ENCODE results near the gene OPCML.

OPCML gene

DNA sequence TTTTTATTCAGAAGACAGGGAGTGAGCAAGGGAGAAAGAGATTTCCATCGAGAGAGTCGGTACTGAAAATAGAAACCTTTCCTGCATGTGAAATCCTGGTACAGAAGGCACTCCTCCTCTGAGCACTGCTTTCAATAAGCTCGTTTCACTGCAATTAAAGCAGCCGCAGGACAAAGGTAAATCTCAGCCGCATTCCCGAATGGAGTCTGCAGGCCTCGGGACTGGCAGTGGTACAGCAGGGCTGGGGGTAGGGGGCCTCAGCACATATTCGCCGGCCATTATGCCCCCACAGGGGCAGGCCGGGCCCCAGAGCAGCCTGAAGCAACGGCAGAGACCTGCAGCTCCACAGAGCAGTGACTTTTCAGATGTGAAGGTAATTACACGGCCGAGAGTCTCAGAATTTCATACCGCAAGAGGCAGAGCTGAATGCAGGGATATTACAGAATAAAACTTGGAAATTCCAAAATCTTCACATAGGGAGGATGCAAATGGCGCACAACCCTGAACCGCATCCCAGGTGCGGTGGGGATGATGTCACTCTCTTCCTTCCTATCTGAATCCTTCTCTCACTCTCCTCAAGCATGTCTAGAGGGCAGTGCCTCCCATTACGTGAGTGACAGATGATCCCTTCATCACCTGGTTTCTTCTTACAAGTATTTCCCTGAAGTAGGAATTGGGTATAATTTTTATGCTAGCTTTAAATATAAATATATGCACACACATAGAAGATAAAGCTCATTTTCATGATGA lies 622.1 kb downstream of the OPCML start:
- no peak for DNase-seq (ENCODE audit: low read depth, low spot score)
- CTCF ChIA-PET, result no interaction called here
- POLR2A ChIA-PET, result no interaction called here
- no peak overlapping the region for H3K4me3 ChIP-seq (ENCODE audit: low read depth, low read length)
- TF ChIP-seq, protein P1, sequence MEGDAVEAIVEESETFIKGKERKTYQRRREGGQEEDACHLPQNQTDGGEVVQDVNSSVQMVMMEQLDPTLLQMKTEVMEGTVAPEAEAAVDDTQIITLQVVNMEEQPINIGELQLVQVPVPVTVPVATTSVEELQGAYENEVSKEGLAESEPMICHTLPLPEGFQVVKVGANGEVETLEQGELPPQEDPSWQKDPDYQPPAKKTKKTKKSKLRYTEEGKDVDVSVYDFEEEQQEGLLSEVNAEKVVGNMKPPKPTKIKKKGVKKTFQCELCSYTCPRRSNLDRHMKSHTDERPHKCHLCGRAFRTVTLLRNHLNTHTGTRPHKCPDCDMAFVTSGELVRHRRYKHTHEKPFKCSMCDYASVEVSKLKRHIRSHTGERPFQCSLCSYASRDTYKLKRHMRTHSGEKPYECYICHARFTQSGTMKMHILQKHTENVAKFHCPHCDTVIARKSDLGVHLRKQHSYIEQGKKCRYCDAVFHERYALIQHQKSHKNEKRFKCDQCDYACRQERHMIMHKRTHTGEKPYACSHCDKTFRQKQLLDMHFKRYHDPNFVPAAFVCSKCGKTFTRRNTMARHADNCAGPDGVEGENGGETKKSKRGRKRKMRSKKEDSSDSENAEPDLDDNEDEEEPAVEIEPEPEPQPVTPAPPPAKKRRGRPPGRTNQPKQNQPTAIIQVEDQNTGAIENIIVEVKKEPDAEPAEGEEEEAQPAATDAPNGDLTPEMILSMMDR (IDR thresholded peaks at IDR 0.05; ENCODE audit: insufficient read depth, low read length, missing control alignments), result no peak

DNA sequence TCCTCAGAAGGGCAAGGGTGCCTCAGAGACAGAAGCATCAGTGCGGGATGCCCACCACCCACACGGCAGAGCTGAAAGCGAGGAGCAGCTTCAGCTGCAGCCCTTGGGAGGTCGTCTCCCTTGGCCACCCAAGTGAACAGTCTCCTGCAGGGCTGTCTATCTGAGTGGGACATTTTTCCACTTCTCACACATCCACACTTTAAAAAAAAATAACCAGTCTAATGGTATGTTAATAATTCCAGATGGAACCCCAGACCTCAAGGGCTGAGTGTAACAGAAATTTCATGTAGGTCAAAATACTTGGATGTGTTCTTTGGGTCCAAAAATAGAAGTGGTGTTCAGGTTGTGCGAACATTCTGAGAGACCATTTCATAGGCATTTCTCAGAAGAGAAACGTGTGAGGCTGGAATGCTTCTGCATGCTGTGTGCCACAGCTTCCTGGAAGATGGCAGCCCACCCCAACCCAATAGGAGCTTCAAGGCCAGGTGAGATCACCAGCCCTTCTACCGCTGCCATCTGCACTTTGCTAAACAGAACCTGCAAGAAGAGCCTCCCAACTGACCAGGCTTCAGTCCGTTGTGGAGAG lies 623.2 kb downstream of the OPCML start:
- no peak for DNase-seq (ENCODE audit: low read depth, low spot score)
- POLR2A ChIA-PET, result no interaction called here
- TF ChIP-seq, protein P1 (IDR thresholded peaks at IDR 0.05; ENCODE audit: insufficient read depth, low read length, missing control alignments), result no peak
- CTCF ChIA-PET, result no interaction called here
- H3K4me3 ChIP-seq (ENCODE audit: low read depth, low read length), result no peak overlapping the region

DNA sequence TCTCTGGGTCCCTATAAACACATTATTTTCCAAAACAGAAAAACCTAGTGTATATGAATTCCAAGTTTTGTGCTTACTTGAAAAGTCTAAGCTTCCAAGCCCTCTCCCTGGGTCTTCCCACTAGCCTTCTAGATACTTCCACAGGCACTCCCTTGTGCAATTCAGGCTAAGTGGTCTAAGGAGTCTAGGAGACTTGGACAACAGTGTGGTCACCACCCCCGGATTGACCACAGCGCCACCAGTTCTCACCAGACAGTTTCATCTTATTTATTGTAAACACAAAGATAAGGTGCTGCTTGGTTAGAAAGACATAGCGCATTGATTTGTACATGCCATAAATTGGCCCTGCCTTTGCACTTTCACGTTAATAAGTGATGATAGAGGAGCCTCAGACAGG lies 623.9 kb downstream of the OPCML start:
- no peak overlapping the region for H3K4me3 ChIP-seq (ENCODE audit: low read depth, low read length)
- POLR2A ChIA-PET, result no interaction called here
- no peak for DNase-seq (ENCODE audit: low read depth, low spot score)
- TF ChIP-seq, protein P1 (IDR thresholded peaks at IDR 0.05; ENCODE audit: insufficient read depth, low read length, missing control alignments), result no peak
- CTCF ChIA-PET, result no interaction called here

DNA sequence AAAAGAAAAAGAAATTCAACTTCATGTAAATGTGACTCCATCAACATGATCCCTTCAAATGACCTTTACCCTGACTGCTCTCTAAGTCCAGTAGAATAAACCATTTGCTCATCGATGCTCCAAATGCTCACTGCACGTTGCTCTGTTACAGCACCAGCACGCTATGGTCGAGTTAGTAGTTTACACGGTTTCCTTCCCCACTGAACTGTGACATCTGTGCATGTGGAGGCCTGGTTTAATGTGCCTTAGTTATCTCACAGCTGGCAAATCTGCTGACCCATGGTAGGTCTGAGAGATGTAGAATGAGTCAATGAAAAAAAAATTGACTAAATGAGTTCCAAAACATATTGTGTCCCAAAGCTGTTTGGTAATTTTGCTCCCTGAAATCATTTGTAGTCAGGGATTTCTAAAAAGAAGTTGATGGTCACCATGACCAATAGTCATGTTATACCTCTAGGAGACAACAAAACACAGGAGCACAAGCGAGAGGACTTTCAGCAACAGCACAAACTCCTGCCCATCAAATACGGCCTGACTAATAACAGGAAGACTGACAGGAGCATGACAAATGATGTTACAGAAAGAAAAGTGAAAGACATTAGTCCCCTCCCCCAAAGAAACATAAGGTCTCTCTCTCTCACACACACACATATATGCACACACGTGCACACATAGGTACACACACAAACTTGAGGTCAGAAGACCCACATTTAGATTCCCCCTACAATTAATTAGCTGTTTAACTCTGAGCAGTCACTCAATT lies 624.5 kb downstream of the OPCML start:
- POLR2A ChIA-PET, result no interaction called here
- TF ChIP-seq, protein P1 (IDR thresholded peaks at IDR 0.05; ENCODE audit: insufficient read depth, low read length, missing control alignments), result no peak
- DNase-seq (ENCODE audit: low read depth, low spot score), result no peak
- H3K4me3 ChIP-seq (ENCODE audit: low read depth, low read length), result no peak overlapping the region
- CTCF ChIA-PET, result no interaction called here

DNA sequence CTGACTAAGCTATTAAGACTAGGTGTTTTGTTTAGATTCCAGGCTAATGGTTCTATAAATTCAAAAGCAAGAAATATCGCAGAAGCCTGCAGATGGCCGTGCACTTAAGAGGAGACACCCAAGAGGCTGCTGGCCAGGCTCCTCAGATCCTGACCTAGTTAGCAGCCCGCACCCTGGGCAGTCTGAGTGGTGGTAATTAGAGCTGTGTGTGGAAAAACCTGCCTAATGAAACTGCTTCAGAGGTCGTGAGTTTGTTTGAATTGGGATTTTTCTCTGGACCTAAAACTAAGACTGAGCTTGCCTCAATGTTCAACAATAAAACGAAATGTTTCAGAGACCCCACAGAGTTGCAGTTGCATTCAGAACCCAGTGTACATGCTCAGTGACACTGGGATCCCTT lies 627.7 kb downstream of the OPCML start:
- ChIA-PET CTCF (interaction anchor here (1.1 to 2.0 kb wide), 4 partner anchors 9 to 778 kb away, joined by 3 to 6 read pairs (median 3); no protein-coding TSS in a partner anchor), POLR2A (no interaction called here)
- H3K4me3 ChIP-seq (ENCODE audit: low read depth, low read length), result no peak overlapping the region
- TF ChIP-seq, protein P1 (IDR thresholded peaks at IDR 0.05; ENCODE audit: insufficient read depth, low read length, missing control alignments), result no peak
- no peak for DNase-seq (ENCODE audit: low read depth, low spot score)

DNA sequence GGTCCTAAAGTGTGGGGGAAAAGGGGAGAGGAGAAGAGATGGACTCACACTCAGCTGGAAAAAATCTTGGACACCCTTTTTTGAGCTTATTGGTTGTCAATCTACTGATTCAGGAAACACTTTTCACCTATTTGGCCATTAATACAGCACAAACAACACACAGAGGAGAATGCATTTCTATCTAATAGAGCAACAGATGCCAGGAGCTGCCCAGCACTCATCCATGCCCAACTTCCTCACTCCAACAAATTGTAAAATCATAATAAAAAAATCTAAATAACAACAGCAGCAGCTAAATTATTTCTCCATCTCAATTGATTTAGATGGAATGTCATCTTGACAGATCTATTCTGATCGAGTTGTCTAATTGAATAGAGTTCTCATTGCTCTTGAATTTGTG lies 628.2 kb downstream of the OPCML start:
- no peak overlapping the region for H3K4me3 ChIP-seq (ENCODE audit: low read depth, low read length)
- TF ChIP-seq, protein P1 (IDR thresholded peaks at IDR 0.05; ENCODE audit: insufficient read depth, low read length, missing control alignments), result no peak
- no peak for DNase-seq (ENCODE audit: low read depth, low spot score)
- CTCF ChIA-PET, result interaction anchor here (1.2 to 2.0 kb wide), 3 partner anchors 9 to 778 kb away, joined by 3 to 6 read pairs (median 3); no protein-coding TSS in a partner anchor
- POLR2A ChIA-PET, result no interaction called here
